DND-41 (cell line): ENCODE results near the gene STAT4.
A peak's percentile ranks its signal among the peaks of the same experiment; 100 is the strongest.

Source experiments
- EZH2 ChIP-seq: IDR thresholded peaks from 3 replicates; pipeline ENCODE4 v1.6.1; 2012; ENCODE audit warnings: borderline replicate concordance, low read depth, mild to moderate bottlenecking, moderate library complexity, low read length, inconsistent platforms; ENCODE audit not compliant: severe bottlenecking
- TF ChIP-seq, protein P1 (sequence below): IDR thresholded peaks from 2 replicates; pipeline ENCODE4 v1.5.1; 2012; ENCODE audit warnings: borderline replicate concordance, low read length, moderate library complexity, mild to moderate bottlenecking; ENCODE audit not compliant: poor library complexity, severe bottlenecking; ENCODE audit errors: extremely low read depth

DNA sequence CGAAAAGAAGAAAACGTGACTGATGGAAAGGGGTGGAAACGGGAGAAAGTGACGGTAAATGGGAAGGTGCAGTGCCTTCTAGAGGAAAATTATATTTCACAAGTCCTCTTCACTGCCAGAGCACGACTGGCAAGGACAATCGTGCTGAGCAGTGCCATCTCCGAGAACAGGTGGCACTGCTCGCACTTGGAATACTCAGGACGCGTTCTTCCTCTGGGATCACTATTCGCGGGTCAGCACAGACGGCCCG, 137.2 kb downstream of the STAT4 start:
- TF ChIP-seq, protein P1, sequence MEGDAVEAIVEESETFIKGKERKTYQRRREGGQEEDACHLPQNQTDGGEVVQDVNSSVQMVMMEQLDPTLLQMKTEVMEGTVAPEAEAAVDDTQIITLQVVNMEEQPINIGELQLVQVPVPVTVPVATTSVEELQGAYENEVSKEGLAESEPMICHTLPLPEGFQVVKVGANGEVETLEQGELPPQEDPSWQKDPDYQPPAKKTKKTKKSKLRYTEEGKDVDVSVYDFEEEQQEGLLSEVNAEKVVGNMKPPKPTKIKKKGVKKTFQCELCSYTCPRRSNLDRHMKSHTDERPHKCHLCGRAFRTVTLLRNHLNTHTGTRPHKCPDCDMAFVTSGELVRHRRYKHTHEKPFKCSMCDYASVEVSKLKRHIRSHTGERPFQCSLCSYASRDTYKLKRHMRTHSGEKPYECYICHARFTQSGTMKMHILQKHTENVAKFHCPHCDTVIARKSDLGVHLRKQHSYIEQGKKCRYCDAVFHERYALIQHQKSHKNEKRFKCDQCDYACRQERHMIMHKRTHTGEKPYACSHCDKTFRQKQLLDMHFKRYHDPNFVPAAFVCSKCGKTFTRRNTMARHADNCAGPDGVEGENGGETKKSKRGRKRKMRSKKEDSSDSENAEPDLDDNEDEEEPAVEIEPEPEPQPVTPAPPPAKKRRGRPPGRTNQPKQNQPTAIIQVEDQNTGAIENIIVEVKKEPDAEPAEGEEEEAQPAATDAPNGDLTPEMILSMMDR = peak; percentile 37
- TF ChIP-seq EZH2 = no peak
